Mesenteric fat pad (tissue), 1 donor: ENCODE measurements around the gene C10orf71. TPM values are rescaled to one million over a fixed set of nuclear protein-coding genes. Genes with fewer than 3 reads are reported as not detected.

ENCODE experiments used
- DNase-seq: peaks from one replicate; pipeline ENCODE4 v3.0.0-alpha.2; 2020; ENCODE audit warnings: low spot score
- total RNA-seq: library from RNA; stranded (reverse); fragmentation: NEBNext Ultra II Directional; extraction: Animal tissue kit (Norgen Biotek cat#: 25700); gene quantifications from one replicate; pipeline ENCODE4 v1.2.1, GENCODE V29; 2021
- donor health status: DM: yes; HTN: yes; CAD: no.

The C10orf71 gene
- total RNA-seq, 1 donor from 2014 or later: not detected

DNA sequence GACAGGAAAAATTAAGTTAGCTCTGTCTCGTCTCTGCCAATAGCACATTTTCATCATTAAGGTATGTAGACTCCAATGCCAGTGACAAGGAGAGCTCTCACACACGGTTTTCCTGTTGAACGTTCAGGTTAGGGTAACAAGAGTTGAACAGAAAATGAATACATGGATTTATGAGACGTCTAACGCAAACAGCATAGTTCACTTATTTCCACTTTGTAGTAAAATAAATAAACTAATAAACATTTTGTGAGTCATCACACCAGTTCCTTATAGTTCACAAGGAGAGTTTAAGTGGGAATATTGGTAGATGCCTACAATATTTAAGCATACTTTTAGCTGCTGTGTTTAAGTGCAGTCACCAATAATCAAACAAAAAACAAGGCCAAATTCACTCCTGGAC lies 75.8 kb downstream of the C10orf71 start:
- DNase-seq: no peak

- no peak for DNase-seq
Observed at GRCh38 chr10:49375611-49376010, 76.6 kb downstream of the C10orf71 start.

Other genes with a start within 250 kb of the C10orf71 start
- gene VSTM4, start 183.6 kb upstream of the C10orf71 start, total RNA-seq: 41.7 TPM
- gene FAM170B, start 165.1 kb upstream of the C10orf71 start, total RNA-seq: not detected
- gene TMEM273, start 110.8 kb upstream of the C10orf71 start, total RNA-seq: 17.9 TPM
- gene DRGX, start 96.9 kb downstream of the C10orf71 start, total RNA-seq: not detected
- 15.5 TPM for gene ERCC6, start 240.0 kb downstream of the C10orf71 start, total RNA-seq